HEK293 (cell line): ENCODE data around the gene LRCH1.

Experiments
- CTCF ChIP-seq: fragments of 450-650 bp; formaldehyde crosslinking; IDR thresholded peaks from 2 replicates; pipeline ENCODE4 v1.5.1; 2016; ENCODE audit warnings: missing biosample characterization, missing genetic modification characterization
- HOXA7 ChIP-seq: sonication (generic); formaldehyde crosslinking; IDR thresholded peaks from 2 replicates; pipeline ENCODE4 v1.8.1; 2022; ENCODE audit warnings: missing genetic modification reagents, borderline replicate concordance
- HOXC10 ChIP-seq: sonication (generic); formaldehyde crosslinking; IDR thresholded peaks from 2 replicates; pipeline ENCODE4 v1.8.1; 2023; ENCODE audit warnings: mild to moderate bottlenecking, missing genetic modification reagents
- OSR2 ChIP-seq: fragments of 450-650 bp; formaldehyde crosslinking; IDR thresholded peaks from 2 replicates; pipeline ENCODE4 v1.5.1; 2016; ENCODE audit warnings: missing biosample characterization, missing genetic modification characterization
- ZNF114 ChIP-seq: fragments of 450-650 bp; formaldehyde crosslinking; IDR thresholded peaks from 2 replicates; pipeline ENCODE4 v1.5.0; 2017; ENCODE audit warnings: missing biosample characterization, missing genetic modification characterization
- ZNF473 ChIP-seq: fragments of 450-650 bp; formaldehyde crosslinking; IDR thresholded peaks from 2 replicates; pipeline ENCODE4 v1.5.1; 2017; ENCODE audit warnings: missing biosample characterization, missing genetic modification characterization
- TF ChIP-seq, protein P1 (sequence below): fragments of 450-650 bp; formaldehyde crosslinking; IDR thresholded peaks from 2 replicates; pipeline ENCODE4 v1.5.1; 2017; ENCODE audit warnings: missing biosample characterization, mild to moderate bottlenecking, missing genetic modification characterization, moderate library complexity

GRCh38 chr13:46698014-46698413 lies 145.0 kb downstream of the LRCH1 start:
- TF ChIP-seq CTCF (no peak), OSR2 (tag by site-specific recombination) (no peak), HOXC10 (CRISPR knock-in tag) (no peak), HOXA7 (CRISPR knock-in tag) (no peak), ZNF114 (no peak), ZNF473 (tag by site-specific recombination) (no peak)
- TF ChIP-seq, protein P1, sequence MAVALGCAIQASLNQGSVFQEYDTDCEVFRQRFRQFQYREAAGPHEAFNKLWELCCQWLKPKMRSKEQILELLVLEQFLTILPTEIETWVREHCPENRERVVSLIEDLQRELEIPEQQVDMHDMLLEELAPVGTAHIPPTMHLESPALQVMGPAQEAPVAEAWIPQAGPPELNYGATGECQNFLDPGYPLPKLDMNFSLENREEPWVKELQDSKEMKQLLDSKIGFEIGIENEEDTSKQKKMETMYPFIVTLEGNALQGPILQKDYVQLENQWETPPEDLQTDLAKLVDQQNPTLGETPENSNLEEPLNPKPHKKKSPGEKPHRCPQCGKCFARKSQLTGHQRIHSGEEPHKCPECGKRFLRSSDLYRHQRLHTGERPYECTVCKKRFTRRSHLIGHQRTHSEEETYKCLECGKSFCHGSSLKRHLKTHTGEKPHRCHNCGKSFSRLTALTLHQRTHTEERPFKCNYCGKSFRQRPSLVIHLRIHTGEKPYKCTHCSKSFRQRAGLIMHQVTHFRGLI (tag by site-specific recombination): no peak
